PC-3 (cell line): ENCODE measurements around the gene CDC42SE2. TPM values are rescaled to one million over a fixed set of nuclear protein-coding genes. Genes with fewer than 3 reads are reported as not detected.
"Not testable (repeated sequence)": the region's sequence is repeated elsewhere in the genome, so short reads cannot be mapped to it uniquely, and the experiment has no call there.

Experiments
- ATAC-seq: fragments of 200-7000 bp; cut with Tn5 transposase; 2 replicates; pipeline ENCODE4 v1.9.1; 2020; ENCODE audit warnings: mild to moderate bottlenecking, moderate library complexity
- BruUV-seq: library from RNA; stranded (reverse); fragments of 400-500 nt; replicated peaks from 2 replicates; lab custom pipeline; 2021; lab: Mats Ljungman, UMichigan
- CTCF ChIA-PET: fragments of 300-600 bp; sonication (Branson Sonifier 250); formaldehyde crosslinking; loops from one replicate; lab custom pipeline; 2022; ENCODE audit warnings: antibody characterized with exemption; lab: Charles Lee
- POLR2A ChIA-PET: fragments of 300-600 bp; sonication (Branson Sonifier 250); formaldehyde crosslinking; loops from one replicate; lab custom pipeline; 2022; ENCODE audit warnings: antibody characterized with exemption; ENCODE audit not compliant: unreplicated experiment; lab: Charles Lee
- DNase-seq: peaks from one replicate; pipeline ENCODE4 v3.0.0-alpha.2; 2015
- H2AFZ ChIP-seq: fragments of 300-600 bp; sonication (generic); 2 replicates; pipeline ENCODE4 v1.6.0; 2016; ENCODE audit warnings: antibody characterized with exemption, low read length
- H3F3A ChIP-seq: fragments of 300-600 bp; sonication (generic); one replicate; pipeline ENCODE4 v1.6.0; 2017; ENCODE audit warnings: antibody characterized with exemption, low read length, control low read depth, mild to moderate bottlenecking; ENCODE audit not compliant: unreplicated experiment
- H3K27ac ChIP-seq: fragments of 300-600 bp; sonication (generic); 2 replicates; pipeline ENCODE4 v1.5.1; 2016; ENCODE audit warnings: mild to moderate bottlenecking, low read length
- H3K27me3 ChIP-seq: fragments of 300-600 bp; sonication (generic); 2 replicates; pipeline ENCODE4 v1.6.1; 2016; ENCODE audit warnings: low read length, mixed read lengths
- H3K36me3 ChIP-seq: fragments of 300-600 bp; sonication (generic); 2 replicates; pipeline ENCODE4 v1.6.1; 2016; ENCODE audit warnings: low read depth, mixed run types, low read length, mixed read lengths
- H3K4me1 ChIP-seq: fragments of 300-600 bp; sonication (generic); 2 replicates; pipeline ENCODE4 v1.5.1; 2016; ENCODE audit warnings: low read length; ENCODE audit not compliant: insufficient read depth
- H3K4me2 ChIP-seq: fragments of 300-600 bp; sonication (generic); 2 replicates; pipeline ENCODE4 v1.6.0; 2016; ENCODE audit warnings: low read length
- H3K4me3 ChIP-seq: fragments of 300-600 bp; sonication (generic); 2 replicates; pipeline ENCODE4 v1.5.1; 2016; ENCODE audit warnings: mild to moderate bottlenecking, low read length, mixed read lengths
- H3K79me2 ChIP-seq: fragments of 300-600 bp; sonication (generic); 2 replicates; pipeline ENCODE4 v1.6.1; 2017; ENCODE audit warnings: low read length, mixed read lengths
- H3K9ac ChIP-seq: fragments of 300-600 bp; sonication (generic); 2 replicates; pipeline ENCODE4 v1.6.0; 2016; ENCODE audit warnings: mild to moderate bottlenecking, low read length
- H3K9me2 ChIP-seq: fragments of 300-600 bp; sonication (generic); replicated peaks from 2 replicates; pipeline ENCODE4 v1.6.1; 2016; ENCODE audit warnings: mixed run types, low read length, mixed read lengths
- H3K9me3 ChIP-seq: fragments of 300-600 bp; sonication (generic); 2 replicates; pipeline ENCODE4 v1.6.1; 2016; ENCODE audit warnings: low read length, mixed read lengths
- H4K20me1 ChIP-seq: fragments of 300-600 bp; sonication (generic); 2 replicates; pipeline ENCODE4 v1.6.1; 2016; ENCODE audit warnings: low read length, mixed read lengths
- EZH2 ChIP-seq: fragments of 300-600 bp; sonication (generic); IDR thresholded peaks from one replicate; pipeline ENCODE4 v1.6.1; 2017; ENCODE audit warnings: antibody characterized with exemption, mild to moderate bottlenecking, low read length; ENCODE audit not compliant: unreplicated experiment
- EZH2phosphoT487 ChIP-seq: fragments of 300-600 bp; sonication (generic); IDR thresholded peaks from 2 replicates; pipeline ENCODE4 v1.6.1; 2018; ENCODE audit warnings: mild to moderate bottlenecking, antibody characterized with exemption, low read length, borderline replicate concordance
- intact Hi-C: fragments of 100-400 bp; cut with micrococcal nuclease; formaldehyde crosslinking; loops from 2 replicates; pipeline ENCODE4 v1.9.0; 2023
- total RNA-seq: library from RNA; depleted of rRNA; stranded (reverse); fragments of >200 nt; gene quantifications from 2 replicates; pipeline ENCODE4 v1.2.3, GENCODE V29; 2014
- TF ChIP-seq, protein P1 (sequence below): fragments of 300-600 bp; sonication (generic); conservative IDR thresholded peaks from 2 replicates; pipeline ENCODE4 v1.5.1; 2017; ENCODE audit warnings: antibody characterized with exemption, low read depth, mild to moderate bottlenecking, low read length

CDC42SE2 gene
- total RNA-seq, 1 experiment from 2014 or later: 13.3 TPM

DNA sequence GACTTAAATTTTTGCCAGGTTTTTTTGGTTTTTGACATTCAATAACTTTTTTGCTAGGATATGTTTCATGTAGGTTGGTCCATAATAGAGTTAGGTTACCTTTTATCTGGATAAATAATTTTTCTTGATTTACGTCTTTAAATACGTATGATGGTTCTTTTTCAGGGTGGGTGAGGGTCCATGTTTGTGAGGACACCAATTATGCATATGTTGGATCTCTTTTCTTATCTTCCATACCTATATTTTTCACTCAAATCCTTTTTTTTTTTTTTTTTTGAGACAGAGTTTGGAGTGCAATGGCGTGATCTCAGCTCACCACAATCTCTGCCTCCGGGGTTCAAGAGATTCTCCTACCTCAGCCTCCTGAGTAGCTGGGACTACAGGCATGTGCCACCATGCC, 17.3 kb upstream of the CDC42SE2 start:
- CTCF ChIA-PET: no interaction called here

DNA sequence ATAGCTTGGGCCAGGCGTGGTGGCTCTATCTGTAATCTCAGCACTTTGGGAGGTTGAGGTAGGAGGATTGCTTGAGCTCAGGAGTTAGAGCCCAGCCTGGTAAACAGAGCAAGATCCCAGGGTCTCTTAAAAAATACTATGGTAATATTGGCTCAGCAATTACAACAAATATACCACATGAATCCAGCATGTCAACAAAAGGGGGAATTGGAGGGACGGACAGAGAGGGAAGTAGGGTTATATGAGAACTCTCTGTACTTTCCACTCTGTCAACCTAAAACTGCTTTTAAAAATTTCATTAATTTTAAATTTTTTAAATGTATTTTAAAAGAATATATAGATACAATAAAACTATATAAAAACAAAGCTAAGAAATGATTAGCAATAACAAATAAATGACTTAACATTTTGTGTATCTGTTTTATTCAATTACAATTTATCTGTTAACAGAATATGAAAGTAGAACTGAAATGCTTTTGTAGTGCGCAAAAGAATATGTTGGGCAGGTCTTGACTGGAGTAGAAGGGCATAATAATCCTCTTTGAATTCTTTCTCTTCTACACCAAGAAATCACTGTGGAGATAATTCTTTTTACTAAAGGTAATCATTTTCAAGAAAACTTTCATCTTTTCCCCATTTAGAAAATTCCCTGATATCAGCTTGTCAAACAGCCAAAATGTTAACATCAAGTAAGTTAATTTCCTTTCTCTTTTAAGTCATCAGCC, 12.9 kb upstream of the CDC42SE2 start:
- DNase-seq: no peak
- H3K4me2 ChIP-seq: no peak overlapping the region
- TF ChIP-seq EZH2 (no peak), EZH2phosphoT487 (no peak)
- TF ChIP-seq, protein P1, sequence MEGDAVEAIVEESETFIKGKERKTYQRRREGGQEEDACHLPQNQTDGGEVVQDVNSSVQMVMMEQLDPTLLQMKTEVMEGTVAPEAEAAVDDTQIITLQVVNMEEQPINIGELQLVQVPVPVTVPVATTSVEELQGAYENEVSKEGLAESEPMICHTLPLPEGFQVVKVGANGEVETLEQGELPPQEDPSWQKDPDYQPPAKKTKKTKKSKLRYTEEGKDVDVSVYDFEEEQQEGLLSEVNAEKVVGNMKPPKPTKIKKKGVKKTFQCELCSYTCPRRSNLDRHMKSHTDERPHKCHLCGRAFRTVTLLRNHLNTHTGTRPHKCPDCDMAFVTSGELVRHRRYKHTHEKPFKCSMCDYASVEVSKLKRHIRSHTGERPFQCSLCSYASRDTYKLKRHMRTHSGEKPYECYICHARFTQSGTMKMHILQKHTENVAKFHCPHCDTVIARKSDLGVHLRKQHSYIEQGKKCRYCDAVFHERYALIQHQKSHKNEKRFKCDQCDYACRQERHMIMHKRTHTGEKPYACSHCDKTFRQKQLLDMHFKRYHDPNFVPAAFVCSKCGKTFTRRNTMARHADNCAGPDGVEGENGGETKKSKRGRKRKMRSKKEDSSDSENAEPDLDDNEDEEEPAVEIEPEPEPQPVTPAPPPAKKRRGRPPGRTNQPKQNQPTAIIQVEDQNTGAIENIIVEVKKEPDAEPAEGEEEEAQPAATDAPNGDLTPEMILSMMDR: no peak
- H2AFZ ChIP-seq: no peak overlapping the region
- CTCF ChIA-PET: no interaction called here
- H4K20me1 ChIP-seq: no peaks in the 10 kb centered on the region
- no peak for ATAC-seq
- intact Hi-C loops: no loop called here
- no peaks in the 10 kb centered on the region for H3K9me2 ChIP-seq
- no peaks in the 10 kb centered on the region for H3K36me3 ChIP-seq
- H3K27me3 ChIP-seq: no peaks in the 10 kb centered on the region
- no peak overlapping the region for H3K9ac ChIP-seq
- H3K9me3 ChIP-seq: no peaks in the 10 kb centered on the region
- H3K79me2 ChIP-seq: no peaks in the 10 kb centered on the region
- H3F3A ChIP-seq: no peaks in the 10 kb centered on the region
- BruUV-seq: no TSS peak
- POLR2A ChIA-PET: no interaction called here
- H3K4me3 ChIP-seq: no peak overlapping the region
- H3K4me1 ChIP-seq: no peaks in the 10 kb centered on the region
- H3K27ac ChIP-seq: no peak overlapping the region

More for the DNA sequence above, 17.3 kb upstream of the CDC42SE2 start:
- Histone ChIP-seq H2AFZ (no peak overlapping the region), H4K20me1 (no peaks in the 10 kb centered on the region), H3K9ac (no peak overlapping the region), H3K9me3 (no peaks in the 10 kb centered on the region), H3K79me2 (no peaks in the 10 kb centered on the region), H3K27ac (no peak overlapping the region), H3K36me3 (no peaks in the 10 kb centered on the region), H3F3A (no peaks in the 10 kb centered on the region), H3K4me1 (peaks cover 14% of the 10 kb centered on the region), H3K4me3 (no peak overlapping the region), H3K9me2 (no peaks in the 10 kb centered on the region), H3K27me3 (no peaks in the 10 kb centered on the region), H3K4me2 (no peak overlapping the region)
- no peak for TF ChIP-seq EZH2phosphoT487
- TF ChIP-seq EZH2: no peak
- TF ChIP-seq, protein P1: no peak
- no peak for ATAC-seq
- BruUV-seq: no TSS peak
- POLR2A ChIA-PET: no interaction called here
- intact Hi-C loops: no loop called here
- DNase-seq: no peak

DNA sequence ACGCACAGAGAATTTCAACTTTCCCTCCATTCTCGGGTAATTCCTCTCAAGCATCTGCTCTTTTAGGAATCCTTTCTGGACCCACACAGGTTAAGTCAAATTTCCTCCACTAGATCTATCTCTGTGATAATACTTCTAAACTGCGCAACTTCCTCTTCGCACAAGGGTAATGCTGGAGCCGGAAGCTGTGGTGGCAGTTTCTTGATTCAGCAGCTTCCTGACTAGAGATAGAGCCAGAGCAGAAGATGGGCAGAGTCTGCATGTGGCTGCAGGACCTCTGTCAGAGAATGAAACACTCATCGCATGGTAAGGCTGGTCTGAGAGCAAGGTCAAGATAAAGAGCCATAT, 11.1 kb upstream of the CDC42SE2 start:
- intact Hi-C loops: no loop called here
- H3K79me2 ChIP-seq: no peaks in the 10 kb centered on the region
- peaks cover 2% of the 10 kb centered on the region for H3K4me1 ChIP-seq
- POLR2A ChIA-PET: no interaction called here
- no TSS peak for BruUV-seq
- H3K9me2 ChIP-seq: no peaks in the 10 kb centered on the region
- no peak overlapping the region for H3K4me2 ChIP-seq
- H3K4me3 ChIP-seq: no peak overlapping the region
- DNase-seq (no peak), ATAC-seq (no peak)
- no peaks in the 10 kb centered on the region for H3K9me3 ChIP-seq
- no peaks in the 10 kb centered on the region for H3K36me3 ChIP-seq
- H3K27ac ChIP-seq: no peak overlapping the region
- CTCF ChIA-PET: no interaction called here
- no peak overlapping the region for H3K9ac ChIP-seq
- no peak overlapping the region for H2AFZ ChIP-seq
- no peaks in the 10 kb centered on the region for H4K20me1 ChIP-seq
- no peak for TF ChIP-seq EZH2phosphoT487
- TF ChIP-seq, protein P1: no peak
- no peaks in the 10 kb centered on the region for H3F3A ChIP-seq
- H3K27me3 ChIP-seq: no peaks in the 10 kb centered on the region

DNA sequence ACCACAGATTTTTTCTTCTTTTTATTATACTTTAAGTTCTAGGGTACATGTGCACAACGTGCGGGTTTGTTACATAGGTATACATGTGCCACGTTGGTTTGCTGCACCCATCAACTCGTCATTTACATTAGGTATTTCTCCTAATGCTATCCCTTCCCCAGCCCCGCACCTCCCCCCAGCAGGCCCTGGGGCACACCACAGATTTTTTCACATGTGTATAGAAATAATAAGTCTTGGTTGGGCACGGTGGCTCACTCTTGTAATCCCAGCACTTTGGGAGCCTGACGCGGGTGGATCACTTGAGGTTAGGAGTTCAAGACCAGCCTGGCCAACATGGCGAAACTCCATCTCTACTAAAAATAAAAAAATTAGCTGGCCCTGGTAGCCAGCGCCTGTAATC, 9.8 kb upstream of the CDC42SE2 start:
- H3K4me2 ChIP-seq, H3F3A ChIP-seq, CTCF ChIA-PET, H3K27ac ChIP-seq, H3K27me3 ChIP-seq, ATAC-seq, H3K9me3 ChIP-seq, BruUV-seq, H2AFZ ChIP-seq, H4K20me1 ChIP-seq, H3K4me3 ChIP-seq, intact Hi-C loops, H3K9ac ChIP-seq, DNase-seq, H3K9me2 ChIP-seq, POLR2A ChIA-PET, H3K79me2 ChIP-seq, H3K36me3 ChIP-seq: not testable (repeated sequence)
- peaks cover 15% of the 10 kb centered on the region for H3K4me1 ChIP-seq
